GM21390 (cell line): Measurements from ENCODE around the gene VPS36.
"Not testable (repeated sequence)": the region's sequence is repeated elsewhere in the genome, so short reads cannot be mapped to it uniquely, and the experiment has no call there.

Experiments
- ATAC-seq: cut with Tn5 transposase; IDR thresholded peaks from one replicate; pipeline ENCODE4 v1.9.1; 2021; ENCODE audit not compliant: unreplicated experiment

VPS36 gene

GRCh38 chr13:52447354-52447753 is 3.1 kb downstream of the VPS36 start:
- ATAC-seq, result no peak

- ATAC-seq, result no peak
Measured at GRCh38 chr13:52446265-52446664, 4.2 kb downstream of the VPS36 start.

GRCh38 chr13:52432456-52432855 is 18.0 kb downstream of the VPS36 start:
- no peak for ATAC-seq

GRCh38 chr13:52428295-52428694 is 22.1 kb downstream of the VPS36 start:
- no peak for ATAC-seq

GRCh38 chr13:52421216-52421615 is 29.2 kb downstream of the VPS36 start:
- ATAC-seq, result no peak

- no peak for ATAC-seq
Measured at GRCh38 chr13:52419080-52419479, 31.4 kb downstream of the VPS36 start.

- no peak for ATAC-seq
Measured at GRCh38 chr13:52414963-52415362, 35.5 kb downstream of the VPS36 start.

GRCh38 chr13:52414051-52414450 is 36.4 kb downstream of the VPS36 start:
- ATAC-seq, result no peak

- no peak for ATAC-seq
Measured at GRCh38 chr13:52412128-52412527, 38.3 kb downstream of the VPS36 start.

GRCh38 chr13:52411629-52412028 is 38.8 kb downstream of the VPS36 start:
- ATAC-seq, result peak; percentile 88

GRCh38 chr13:52408071-52408658 is 42.3 kb downstream of the VPS36 start:
- ATAC-seq, result not testable (repeated sequence)

- ATAC-seq, result not testable (repeated sequence)
Measured at GRCh38 chr13:52407436-52407835, 43.0 kb downstream of the VPS36 start.

GRCh38 chr13:52406629-52407028 is 43.8 kb downstream of the VPS36 start:
- no peak for ATAC-seq

GRCh38 chr13:52405767-52406494 is 44.5 kb downstream of the VPS36 start, which contains the start of gene THSD1:
Gene THSD1, minus strand, starts transcription at chr13:52406172. Its CDS starts 3,572 bp downstream, at chr13:52402600.
- ATAC-seq, result no peak

- no peak for ATAC-seq
Measured at GRCh38 chr13:52405369-52405766, 45.1 kb downstream of the VPS36 start.

- no peak for ATAC-seq
Measured at GRCh38 chr13:52399708-52400107, 50.7 kb downstream of the VPS36 start.

- ATAC-seq, result no peak
Measured at GRCh38 chr13:52399046-52399445, 51.4 kb downstream of the VPS36 start.

- ATAC-seq, result no peak
Measured at GRCh38 chr13:52395704-52396103, 54.7 kb downstream of the VPS36 start.

GRCh38 chr13:52394586-52394985 is 55.8 kb downstream of the VPS36 start:
- no peak for ATAC-seq

GRCh38 chr13:52393572-52394357 is 56.7 kb downstream of the VPS36 start:
- ATAC-seq, result no peak

GRCh38 chr13:52387721-52388120 is 62.7 kb downstream of the VPS36 start:
- no peak for ATAC-seq

- no peak for ATAC-seq
Measured at GRCh38 chr13:52385870-52386269, 64.6 kb downstream of the VPS36 start.
